ENCODE measurements around the gene SH3BP5. TPM values are rescaled to one million over a fixed set of nuclear protein-coding genes. Genes with fewer than 3 reads are reported as not detected.

Gene SH3BP5
- total RNA-seq, 1 experiment from 2014 or later = 13.9 TPM

- peaks cover 9 to 35% of the 10 kb centered on the region in 2 experiments for H3K4me1 ChIP-seq (ENCODE audit: control insufficient read depth in 1 of 2, insufficient read depth in 2 of 2, low read length in 2 of 2)
- DNase-seq (ENCODE audit: low read depth, low spot score) = no peak
- no peak overlapping the region for H3K4me2 ChIP-seq (ENCODE audit: low read length)
- H3K79me2 ChIP-seq (ENCODE audit: insufficient read depth, low read length) = no peaks in the 10 kb centered on the region
- no peaks in the 10 kb centered on the region for H3K27me3 ChIP-seq (ENCODE audit: insufficient read depth, low read length)
- TF ChIP-seq REST (IDR thresholded peaks at IDR 0.05; ENCODE audit: low read depth) (no peak), POLR2A (IDR thresholded peaks at IDR 0.05; ENCODE audit: borderline replicate concordance, extremely low read depth, insufficient read depth, insufficient read length) (no peak), ELF1 (IDR thresholded peaks at IDR 0.05; ENCODE audit: borderline replicate concordance, low read depth) (no peak), SP1 (IDR thresholded peaks at IDR 0.05; ENCODE audit: low read depth) (no peak), TCF7L2 (IDR thresholded peaks at IDR 0.05; ENCODE audit: borderline replicate concordance, extremely low read depth, insufficient read depth, insufficient read length) (no peak)
- intact Hi-C loops (cut with micrococcal nuclease) = no loop called here
- no TSS peak for BruUV-seq (replicated peaks)
- H3K9me3 ChIP-seq (ENCODE audit: control insufficient read depth in 1 of 2, insufficient read depth in 1 of 2, low read depth in 1 of 2, low read length in 2 of 2) = no peaks in the 10 kb centered on the region
- no peak for ATAC-seq
- H2AFZ ChIP-seq (ENCODE audit: low read depth, low read length, poor library complexity, severe bottlenecking) = no peak overlapping the region
- H3K4me3 ChIP-seq (replicated peaks in 1 of 2; ENCODE audit: low read depth in 1 of 2, low read length in 2 of 2) = no peak overlapping the region
- H4K20me1 ChIP-seq (ENCODE audit: insufficient read depth) = no peaks in the 10 kb centered on the region
- H3K27ac ChIP-seq (ENCODE audit: low read depth, low read length) = no peak overlapping the region
- ChIA-PET POLR2A (no interaction called here), RAD21 (ENCODE audit: low non-redundant PET in 1 of 2, low total read pairs in 2 of 2, uncharacterized antibody in 2 of 2, unreplicated experiment in 2 of 2) (no interaction called here), CTCF (no interaction called here)
- no peaks in the 10 kb centered on the region for H3K9me2 ChIP-seq (ENCODE audit: insufficient read depth)
- no peaks in the 10 kb centered on the region for H3K36me3 ChIP-seq (ENCODE audit: control insufficient read depth in 1 of 2, insufficient read depth in 2 of 2, low read length in 2 of 2)
- no peak overlapping the region for H3K9ac ChIP-seq (ENCODE audit: low read length)
These were observed 3.7 kb upstream of the SH3BP5 start for GRCh38 chr3:15336057-15336456.

GRCh38 chr3:15333956-15334263 lies 1.5 kb upstream of the SH3BP5 start:
- Histone ChIP-seq H3K79me2 (ENCODE audit: insufficient read depth, low read length) (no peaks in the 10 kb centered on the region), H3K4me2 (ENCODE audit: low read length) (0 out of 2 replicates have a peak overlapping the region, but pooled peaks have one; percentile 4), H3K4me1 (ENCODE audit: control insufficient read depth in 1 of 2, insufficient read depth in 2 of 2, low read length in 2 of 2) (peaks cover 8 to 33% of the 10 kb centered on the region in 2 experiments), H3K4me3 (replicated peaks in 1 of 2; ENCODE audit: low read depth in 1 of 2, low read length in 2 of 2) (no peak overlapping the region), H3K9ac (ENCODE audit: low read length) (no peak overlapping the region), H2AFZ (ENCODE audit: low read depth, low read length, poor library complexity, severe bottlenecking) (peak overlapping the region; percentile 49), H3K27me3 (ENCODE audit: insufficient read depth, low read length) (no peaks in the 10 kb centered on the region), H3K9me3 (ENCODE audit: control insufficient read depth in 1 of 2, insufficient read depth in 1 of 2, low read depth in 1 of 2, low read length in 2 of 2) (no peaks in the 10 kb centered on the region), H3K27ac (ENCODE audit: low read depth, low read length) (no peak overlapping the region), H3K9me2 (ENCODE audit: insufficient read depth) (no peaks in the 10 kb centered on the region), H3K36me3 (ENCODE audit: control insufficient read depth in 1 of 2, insufficient read depth in 2 of 2, low read length in 2 of 2) (no peaks in the 10 kb centered on the region; a peak in 1 of 4 replicates), H4K20me1 (ENCODE audit: insufficient read depth) (no peaks in the 10 kb centered on the region)
- no peak for ATAC-seq
- no TSS peak for BruUV-seq (replicated peaks)
- DNase-seq (ENCODE audit: low read depth, low spot score) = no peak
- CTCF ChIA-PET = interaction anchor here (2.0 to 2.1 kb wide), 2 partner anchors 16 to 66 kb away, joined by 5 to 17 read pairs; no protein-coding TSS in a partner anchor
- intact Hi-C loops (cut with micrococcal nuclease) = loop anchor here (2.0 kb wide), 1 partner anchor 65 kb away; no protein-coding TSS in a partner anchor
- RAD21 ChIA-PET (ENCODE audit: low non-redundant PET in 1 of 2, low total read pairs in 2 of 2, uncharacterized antibody in 2 of 2, unreplicated experiment in 2 of 2) = no interaction called here
- POLR2A ChIA-PET = no interaction called here
- no peak for TF ChIP-seq CEBPB (IDR thresholded peaks at IDR 0.05; ENCODE audit: low read depth)
- no peak for TF ChIP-seq FOSL1 (IDR thresholded peaks at IDR 0.05; ENCODE audit: low read depth)
- TF ChIP-seq ZBTB33 (IDR thresholded peaks at IDR 0.05; ENCODE audit: extremely low read depth, insufficient replicate concordance, low read length) = no peak
- no peak for TF ChIP-seq EGR1 (IDR thresholded peaks at IDR 0.05; ENCODE audit: low read depth)
- TF ChIP-seq POLR2A (IDR thresholded peaks at IDR 0.05; ENCODE audit: borderline replicate concordance, extremely low read depth, insufficient read depth, insufficient read length) = no peak
- no peak for TF ChIP-seq TCF7L2 (IDR thresholded peaks at IDR 0.05; ENCODE audit: borderline replicate concordance, extremely low read depth, insufficient read depth, insufficient read length)
- TF ChIP-seq YY1 (IDR thresholded peaks at IDR 0.05; ENCODE audit: extremely low read depth, insufficient replicate concordance, low read depth, low read length) = no peak
- no peak for TF ChIP-seq ZNF274 (IDR thresholded peaks at IDR 0.05; ENCODE audit: low read depth, low read length)
